GM21723 (cell line): ENCODE measurements around the gene NNAT.
A peak's percentile ranks its signal among the peaks of the same experiment; 100 is the strongest.

ENCODE experiments used
- ATAC-seq: cut with Tn5 transposase; IDR thresholded peaks from one replicate; pipeline ENCODE4 v1.9.1; 2021; ENCODE audit warnings: mild to moderate bottlenecking, moderate library complexity; ENCODE audit not compliant: unreplicated experiment

NNAT gene

DNA sequence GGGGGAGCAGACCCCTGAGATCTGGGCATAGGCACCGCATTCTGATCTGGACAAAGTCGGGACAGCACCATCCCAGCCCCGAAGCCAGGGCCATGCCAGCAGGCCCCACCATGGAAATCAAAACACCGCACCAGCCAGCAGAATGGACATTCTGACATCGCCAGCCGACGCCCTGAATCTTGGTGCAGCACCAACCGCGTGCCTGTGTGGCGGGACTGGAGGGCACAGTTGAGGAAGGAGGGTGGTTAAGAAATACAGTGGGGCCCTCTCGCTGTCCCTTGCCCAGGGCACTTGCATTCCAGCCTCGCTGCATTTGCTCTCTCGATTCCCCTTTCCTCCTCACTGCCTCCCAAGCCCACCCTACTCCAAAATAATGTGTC lies 2.0 kb downstream of the NNAT start:
- no peak for ATAC-seq

DNA sequence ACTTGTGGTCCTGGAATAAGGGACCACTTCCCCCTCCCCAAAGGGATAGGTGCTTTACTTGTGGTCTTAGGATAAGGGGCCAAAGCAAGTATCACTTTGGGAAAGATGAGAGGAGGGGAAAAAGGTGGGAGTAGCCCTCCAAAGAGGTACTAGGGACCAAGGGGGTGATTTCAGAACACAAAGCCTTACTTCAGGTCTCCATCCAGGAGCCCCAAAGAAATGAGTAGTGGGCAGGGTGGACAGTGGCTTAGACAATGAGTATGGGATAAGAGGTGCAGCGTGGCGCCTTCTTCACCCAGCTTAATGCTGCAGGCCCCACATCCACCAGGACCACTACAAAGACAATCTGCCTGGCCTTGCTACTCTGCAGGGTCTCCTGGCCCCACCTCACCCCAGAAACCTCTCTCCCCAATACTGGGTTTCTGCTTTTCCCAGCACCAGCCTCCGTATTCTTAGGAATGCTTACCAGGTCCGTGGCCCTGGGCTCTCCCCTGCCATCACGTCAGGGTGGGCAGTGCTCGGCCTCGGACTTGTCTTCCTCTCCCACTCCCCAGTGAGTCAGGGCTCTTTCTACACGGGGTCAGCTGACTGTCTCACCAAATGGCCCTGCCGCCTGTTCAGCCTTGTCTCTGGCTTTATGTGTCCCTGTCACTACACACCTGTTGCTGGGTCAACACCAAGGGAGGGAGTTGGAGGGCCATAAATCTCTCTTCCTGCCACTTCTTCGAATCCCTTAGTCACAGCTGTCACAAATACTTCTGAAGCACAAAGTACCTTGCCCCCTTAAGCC lies 3.1 kb downstream of the NNAT start:
- no peak for ATAC-seq

DNA sequence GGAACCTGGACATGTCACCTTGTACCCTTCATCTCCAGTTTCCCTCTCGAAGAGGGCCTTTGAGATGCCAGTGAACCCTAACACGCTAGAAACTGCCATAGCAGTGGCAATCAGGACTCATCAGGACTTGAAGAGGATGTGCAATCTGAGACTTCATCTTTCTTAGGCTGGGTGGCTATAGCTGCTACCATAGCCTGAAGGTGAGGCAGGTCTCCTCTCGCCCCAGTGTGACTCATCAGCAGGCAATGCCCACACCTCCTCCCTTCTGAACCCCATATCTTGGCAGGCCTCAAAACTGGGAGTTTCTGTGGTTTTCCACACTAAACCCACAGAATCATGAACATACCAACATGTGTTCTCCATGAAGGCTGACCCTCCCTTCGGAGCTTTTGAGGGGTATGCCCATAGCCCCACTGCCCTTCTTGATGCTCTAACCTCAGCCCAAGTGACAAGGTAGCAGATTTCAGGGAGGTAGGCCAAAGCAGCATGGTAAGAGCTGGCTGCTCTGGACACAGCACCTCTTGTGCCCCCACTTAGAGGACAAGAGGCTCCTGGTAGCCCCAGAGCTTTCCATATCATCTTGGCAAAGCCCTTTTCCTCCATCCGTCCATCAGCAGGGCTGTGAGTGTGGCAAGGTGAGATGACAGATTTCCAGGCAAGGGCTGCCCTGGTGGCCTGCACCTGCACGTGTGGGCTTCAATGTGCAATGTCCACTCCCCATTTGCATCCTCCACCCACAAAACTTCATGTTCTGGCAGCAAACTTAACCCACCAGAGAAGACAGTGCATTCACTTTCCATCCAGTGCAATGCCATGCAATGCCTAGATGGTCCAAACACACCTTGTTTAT lies 4.0 kb downstream of the NNAT start:
- no peak for ATAC-seq

DNA sequence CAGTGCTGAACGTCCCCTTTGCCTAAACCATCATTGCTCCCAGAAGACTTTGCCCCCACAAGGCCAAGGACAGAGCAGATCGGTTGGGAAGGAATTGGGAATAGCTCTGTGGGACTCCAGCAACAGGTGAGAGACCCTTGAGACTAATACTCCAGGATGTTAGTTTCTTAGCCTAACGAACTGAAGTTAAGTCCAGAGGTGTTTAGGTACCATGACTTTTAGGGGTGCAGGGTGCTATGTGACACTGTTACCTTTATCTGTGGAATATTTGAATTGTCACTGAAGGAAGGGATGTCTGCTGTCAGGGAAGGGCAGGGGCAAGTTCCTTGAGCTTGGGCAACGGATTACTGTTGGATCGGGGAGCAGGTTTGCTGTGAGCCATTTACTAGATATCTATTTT lies 4.8 kb downstream of the NNAT start:
- no peak for ATAC-seq

DNA sequence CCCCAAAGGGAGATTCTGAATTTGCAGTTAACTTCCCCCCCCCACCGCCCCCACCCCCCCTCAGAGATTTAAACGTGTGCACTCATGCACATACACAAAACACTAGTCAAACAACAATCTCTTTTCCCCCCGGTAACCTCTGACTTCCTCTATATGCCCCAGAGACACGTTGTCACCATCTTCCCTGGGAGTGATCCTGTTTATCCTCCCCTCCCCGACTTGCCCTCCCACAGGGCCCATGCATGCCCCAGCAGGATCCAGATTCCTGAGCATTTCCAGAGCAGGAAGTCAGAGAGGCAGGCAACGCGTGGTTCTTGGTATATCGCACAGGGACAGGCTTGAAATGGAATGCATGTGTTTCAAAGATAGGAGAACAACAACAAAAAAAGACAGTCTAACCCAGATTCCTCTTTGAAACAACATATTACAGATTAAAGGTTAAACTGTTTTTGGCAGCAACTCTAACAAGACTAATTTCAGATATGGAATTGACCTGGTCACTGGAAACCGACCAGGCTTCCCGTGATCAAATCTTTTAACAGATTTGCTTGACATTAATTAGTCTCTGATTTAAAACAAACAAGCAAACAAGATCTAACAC lies 5.3 kb downstream of the NNAT start:
- ATAC-seq = no peak

DNA sequence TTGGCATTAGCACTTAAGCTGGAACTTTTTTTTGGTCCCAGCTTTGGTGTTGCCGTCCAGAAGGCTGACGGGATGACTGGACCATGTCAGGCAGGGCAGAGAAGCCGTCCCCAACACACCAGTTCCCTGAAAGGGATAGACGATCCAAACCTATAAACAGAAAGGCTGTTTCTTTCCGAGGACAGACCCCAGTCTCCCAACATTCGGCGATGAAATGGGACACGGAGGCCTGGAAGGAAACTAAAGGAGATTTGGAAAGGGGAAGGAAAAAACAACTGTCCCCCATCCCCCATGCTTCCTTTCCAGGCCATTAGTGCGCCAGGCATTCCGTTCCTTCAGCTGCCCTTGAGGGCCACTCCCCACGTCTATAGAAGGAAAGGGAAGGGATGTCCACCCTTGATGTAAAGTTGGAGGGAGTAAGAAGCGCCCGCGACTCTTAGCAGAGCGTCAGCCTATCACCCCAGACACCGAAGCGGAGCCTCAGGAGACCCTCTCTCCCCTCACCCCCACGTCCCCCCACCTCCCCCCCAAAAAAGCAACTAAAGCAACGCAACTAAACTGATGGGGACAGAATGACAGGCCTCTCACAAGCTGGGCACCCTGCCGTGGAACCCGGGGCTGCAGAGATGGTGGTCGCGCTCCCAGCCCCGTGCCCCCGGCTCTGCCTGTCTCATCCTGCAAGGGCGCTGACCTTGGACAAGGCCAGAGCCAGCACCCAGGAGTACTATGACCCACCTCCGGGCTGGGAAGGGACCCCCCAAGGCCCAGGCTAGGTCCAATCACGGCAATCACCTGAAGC lies 6.0 kb downstream of the NNAT start:
- no peak for ATAC-seq

DNA sequence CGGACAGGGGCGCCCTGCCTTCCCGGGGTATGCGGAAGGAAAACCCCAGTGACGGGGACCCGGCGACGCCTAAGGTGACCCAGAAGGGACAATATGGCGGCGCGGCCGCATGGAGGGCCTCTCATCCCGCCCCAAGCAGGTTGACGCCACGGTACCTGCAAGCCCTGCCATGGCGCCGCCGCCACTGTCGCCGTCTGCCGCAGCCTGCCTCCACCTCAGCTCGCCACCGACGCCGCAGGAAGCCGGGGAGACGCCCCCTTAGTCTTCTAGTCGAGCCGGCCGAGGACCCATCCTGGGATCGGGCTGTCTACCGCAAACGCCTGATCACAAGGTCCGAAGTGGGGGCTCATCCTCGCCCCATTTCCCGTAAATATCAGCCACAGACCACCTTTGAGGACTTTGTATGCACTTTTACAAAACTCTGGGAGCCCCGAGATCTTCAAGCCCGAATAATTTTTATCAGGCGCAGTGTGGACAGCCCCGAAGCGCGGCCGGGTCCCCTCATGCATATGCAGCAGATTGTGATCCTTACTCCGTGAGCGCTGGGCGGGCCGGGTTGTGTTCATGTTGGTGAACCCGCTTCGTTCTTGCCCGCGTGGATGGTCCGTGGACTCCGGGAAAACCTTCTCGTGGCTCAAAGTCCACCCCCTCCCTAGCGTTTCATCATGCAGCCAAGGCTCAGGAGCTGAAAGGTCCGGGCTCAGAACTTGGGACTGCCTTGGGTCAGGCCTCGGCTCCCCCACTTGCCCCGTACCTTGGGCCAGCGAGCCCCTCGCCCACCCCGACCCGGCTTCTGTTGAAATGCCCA lies 6.8 kb downstream of the NNAT start, which contains the start of gene BLCAP:
Gene BLCAP (minus strand): TSS at position 239 of the 808 bp plus-strand sequence. CDS start 8,702 bp downstream, outside the sequence.
- ATAC-seq = peak; percentile 79

DNA sequence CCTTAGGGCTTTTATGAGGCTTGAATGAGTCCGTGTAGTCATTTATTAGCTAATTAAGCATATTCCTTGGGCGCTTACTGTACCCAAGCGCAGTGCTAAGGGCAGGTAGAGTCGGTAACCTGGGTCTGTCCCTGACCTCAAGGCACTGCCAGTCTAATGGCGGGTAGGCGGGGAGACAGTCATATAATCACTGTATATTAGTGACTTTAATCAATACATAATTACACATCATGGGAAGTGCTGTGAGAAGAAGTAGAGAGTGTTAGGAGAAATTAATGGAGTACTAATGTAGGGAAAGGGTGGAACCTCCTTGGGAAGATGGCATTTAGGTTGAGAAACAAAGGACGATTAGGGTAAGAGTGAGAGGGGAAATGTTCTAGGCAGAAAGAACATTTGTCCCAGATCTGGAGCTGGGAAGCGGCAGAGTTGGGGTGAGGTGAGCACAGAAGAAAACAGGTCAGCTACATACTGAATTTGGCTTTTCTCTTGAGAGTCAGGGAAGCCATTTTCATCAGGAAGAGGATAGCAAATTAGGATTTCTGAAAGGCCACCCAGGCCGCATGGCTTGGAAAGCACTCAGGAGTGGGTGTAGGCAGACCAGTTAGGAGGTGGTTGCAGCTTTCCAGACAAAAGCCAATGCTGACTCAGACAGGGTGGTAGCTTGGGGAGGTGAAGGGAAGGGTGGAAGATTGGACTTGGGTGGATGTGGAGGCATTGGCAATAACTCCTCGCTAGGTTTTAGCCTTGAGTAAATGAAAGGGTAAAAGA lies 7.6 kb downstream of the NNAT start:
- ATAC-seq = peak; percentile 20

DNA sequence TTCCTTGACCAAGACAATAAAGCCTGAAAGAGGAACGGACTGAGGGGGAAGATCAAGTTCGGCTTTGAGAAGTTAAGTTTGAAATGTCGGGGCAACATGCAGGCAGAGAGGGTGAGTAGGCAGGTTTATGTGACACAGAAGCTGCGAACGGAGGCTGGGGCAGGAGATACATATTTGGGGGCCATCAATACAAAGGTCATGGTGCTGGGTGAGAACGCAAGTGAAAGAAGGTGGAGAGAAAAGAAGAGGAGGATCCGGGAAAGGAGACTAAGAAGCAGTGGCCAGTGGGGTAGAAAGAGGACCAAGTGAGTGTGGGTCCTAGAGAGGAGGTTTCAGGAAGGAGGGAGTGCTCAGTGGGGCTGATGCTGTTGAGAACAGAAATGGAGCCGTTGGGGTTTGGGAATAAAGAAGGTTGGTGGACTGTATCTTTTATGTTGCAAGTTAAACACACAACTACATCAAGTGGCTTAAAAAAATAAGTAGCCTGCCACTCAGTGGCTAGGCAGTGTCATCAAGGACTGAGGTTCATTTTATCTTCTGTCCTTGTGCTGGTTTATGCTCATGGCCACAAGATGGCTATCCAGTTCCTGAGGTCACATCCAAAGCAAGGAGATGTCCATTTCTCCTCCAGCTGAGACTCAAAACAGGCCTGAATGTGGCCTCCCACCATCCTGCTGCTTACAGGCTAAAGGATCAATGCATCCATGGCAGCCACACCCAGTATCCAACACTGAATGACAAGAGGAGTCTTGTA lies 8.3 kb downstream of the NNAT start:
- ATAC-seq = no peak

DNA sequence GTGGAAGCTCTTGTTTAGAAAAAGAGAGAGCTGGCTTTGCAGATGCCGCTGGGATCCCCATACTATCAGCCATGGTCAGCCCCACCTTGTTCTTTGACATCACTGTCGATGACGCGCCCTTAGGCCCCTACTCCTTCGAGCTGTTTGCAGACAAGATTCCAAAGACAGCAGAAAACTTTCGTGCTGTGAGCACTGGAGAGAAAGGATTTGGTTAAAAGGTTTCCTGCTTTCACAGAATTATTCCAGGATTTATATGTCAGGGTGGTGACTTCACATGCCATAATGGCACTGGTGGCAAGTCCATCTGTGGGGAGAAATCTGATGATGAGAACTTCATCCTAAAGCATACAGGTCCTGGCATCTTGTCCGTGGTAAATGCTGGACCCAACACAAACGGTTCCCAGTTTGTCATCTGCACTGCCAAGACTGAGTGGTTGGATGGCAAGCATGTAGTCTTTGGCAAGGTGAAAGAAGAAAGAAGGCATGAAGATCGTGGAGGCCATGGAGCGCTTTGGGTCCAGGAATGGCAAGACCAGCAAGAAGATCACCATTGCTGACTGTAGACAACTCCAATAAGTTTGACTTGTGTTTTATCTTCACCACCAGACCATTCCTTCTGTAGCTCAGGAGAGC lies 9.0 kb downstream of the NNAT start:
- ATAC-seq = no peak

DNA sequence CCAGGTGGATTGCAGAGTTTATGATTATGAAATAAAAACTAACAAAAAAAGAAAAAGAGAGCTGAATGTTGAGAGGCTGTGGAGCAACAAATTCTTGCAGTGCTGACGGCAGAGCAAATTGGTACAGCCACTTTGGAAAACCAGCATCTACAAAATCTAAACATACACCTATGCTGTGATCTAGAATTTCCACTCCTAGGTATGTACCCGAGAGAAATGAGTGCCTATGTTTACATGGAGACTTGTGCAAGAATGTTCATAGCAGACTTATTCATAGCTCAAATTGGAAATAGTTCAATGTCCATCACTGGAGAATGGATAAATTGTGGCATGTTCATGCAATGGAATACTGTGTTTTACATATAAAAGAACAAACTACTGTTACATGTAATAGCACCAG lies 9.6 kb downstream of the NNAT start:
- no peak for ATAC-seq

DNA sequence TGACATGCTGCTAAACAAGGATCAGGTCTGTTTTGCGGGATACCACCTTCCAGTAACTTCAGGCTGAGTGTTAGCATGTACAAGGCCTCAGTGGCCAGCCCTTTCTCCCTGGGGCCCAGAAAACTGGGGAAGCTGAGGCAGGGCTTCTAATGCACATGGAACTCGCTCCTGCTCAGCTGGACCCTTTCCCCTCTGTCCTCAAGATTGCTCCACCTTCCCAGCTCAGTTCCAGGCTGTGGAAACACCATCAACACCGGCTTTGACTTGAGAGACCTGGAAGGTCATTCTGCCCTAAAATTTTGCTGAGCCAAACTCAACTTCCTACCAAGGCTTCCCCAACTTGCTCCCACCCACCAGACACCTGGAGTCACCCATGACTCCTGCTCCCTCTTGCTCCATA lies 10.8 kb downstream of the NNAT start:
- ATAC-seq = no peak

DNA sequence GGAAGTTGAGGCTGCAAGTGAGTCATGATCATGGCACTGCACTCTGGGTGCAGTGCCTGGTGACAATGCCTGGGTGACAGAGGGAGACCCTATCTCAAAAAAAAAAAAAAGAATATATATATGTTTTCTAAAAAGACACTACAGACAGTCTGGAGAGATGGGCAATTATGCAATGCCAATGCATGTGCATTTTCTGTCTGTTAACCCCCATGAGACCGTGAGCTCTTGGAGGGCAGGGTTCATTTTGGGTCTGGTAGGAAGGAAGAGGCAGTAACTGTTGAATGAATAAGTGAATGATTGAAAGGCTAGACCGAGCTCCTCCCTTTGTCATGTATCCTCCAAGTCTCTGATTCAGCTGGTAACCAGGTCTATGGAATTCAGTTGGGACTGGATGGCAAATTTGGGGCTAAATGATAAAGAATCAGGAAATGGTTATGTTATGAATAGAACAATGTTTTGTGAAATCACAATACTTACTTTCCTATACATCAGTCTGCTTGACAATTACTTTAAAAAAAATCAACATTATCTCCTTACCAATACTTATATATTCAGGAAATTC lies 12.2 kb downstream of the NNAT start:
- ATAC-seq = no peak

DNA sequence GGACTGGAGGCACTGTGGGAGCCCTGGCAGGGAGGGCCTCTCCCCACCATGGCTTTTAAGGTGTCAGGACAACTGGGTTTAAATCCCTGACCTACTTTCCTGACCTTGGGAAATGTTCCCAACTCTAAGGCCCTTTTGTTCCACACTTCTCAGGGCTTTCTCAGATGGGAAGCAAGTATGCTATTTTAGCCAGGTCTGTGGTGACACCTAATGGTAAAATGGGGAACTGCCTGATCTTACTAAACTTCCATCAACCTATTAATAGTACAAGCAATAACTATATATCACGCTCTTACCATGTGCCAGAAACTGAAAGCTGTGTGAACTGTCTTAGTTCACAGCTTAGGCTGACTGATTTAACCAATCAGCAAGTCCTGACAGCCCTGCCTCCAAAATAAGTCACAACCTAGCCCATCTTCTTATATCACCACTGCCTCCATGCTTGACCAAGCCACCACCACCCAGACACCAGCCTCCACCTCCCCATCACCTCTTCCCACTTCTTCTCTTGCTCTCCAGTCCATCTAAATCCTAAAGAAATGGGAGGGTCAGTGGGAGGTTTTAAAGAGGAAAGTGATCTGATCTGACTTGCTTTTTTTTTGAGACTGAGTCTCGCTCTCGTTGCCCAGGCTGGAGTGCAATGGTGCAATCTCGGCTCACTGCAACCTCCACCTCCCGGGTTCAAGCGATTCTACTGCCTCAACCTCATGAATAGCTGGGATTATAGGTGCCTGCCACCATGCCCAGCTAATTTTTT lies 13.5 kb downstream of the NNAT start:
- peak; percentile 66 for ATAC-seq

DNA sequence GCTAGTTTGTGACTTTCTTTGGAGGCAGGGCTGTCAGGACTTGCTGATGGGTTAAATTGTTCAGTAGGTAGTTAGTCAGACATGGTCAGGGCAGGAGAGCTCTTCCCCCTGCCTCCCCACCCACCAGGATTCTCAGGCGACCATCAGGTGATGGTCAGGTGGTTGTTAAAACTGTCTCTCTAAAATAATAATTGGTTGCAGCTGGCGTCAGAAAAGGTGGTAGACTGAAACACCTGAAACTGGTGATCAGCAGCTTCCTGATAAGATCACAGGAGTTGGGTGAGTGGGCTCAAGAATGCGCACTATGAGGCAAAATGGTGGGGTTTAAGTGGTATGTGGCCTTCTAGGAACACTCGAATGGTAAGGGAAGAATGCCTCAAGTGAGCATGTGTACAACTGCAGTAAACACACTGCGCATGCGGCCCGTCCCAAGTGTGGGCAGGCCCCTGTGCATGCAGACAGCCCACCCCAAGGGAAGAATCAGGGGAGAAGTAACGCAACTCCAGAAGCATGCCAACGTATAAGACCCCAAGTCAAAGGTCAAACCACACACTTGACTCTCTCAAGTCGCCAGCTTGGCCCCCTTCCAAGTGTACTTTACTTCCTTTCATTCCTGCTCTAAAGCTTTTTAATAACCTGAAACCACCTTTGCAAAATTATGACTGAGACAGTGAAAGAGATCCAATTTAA lies 14.5 kb downstream of the NNAT start:
- no peak for ATAC-seq

DNA sequence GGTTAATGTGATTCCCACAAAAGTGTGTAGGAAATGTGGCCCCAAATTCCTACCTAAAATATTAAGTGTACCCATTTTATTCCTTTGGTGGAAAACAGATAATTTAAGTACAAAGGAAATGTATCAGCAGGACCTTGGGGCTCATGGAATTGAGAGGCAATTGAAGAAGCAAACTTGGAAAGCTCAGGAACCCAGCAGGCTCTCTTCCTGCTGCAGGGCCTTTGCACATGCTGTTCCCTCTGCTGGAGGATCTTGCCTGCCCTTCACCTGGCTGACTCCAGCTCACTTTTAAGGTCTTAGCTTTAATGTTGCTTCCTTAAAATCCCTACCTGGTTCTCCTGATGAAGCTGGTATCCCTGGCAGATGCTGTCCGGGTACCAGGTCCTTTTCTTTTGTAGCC lies 16.5 kb downstream of the NNAT start:
- no peak for ATAC-seq

DNA sequence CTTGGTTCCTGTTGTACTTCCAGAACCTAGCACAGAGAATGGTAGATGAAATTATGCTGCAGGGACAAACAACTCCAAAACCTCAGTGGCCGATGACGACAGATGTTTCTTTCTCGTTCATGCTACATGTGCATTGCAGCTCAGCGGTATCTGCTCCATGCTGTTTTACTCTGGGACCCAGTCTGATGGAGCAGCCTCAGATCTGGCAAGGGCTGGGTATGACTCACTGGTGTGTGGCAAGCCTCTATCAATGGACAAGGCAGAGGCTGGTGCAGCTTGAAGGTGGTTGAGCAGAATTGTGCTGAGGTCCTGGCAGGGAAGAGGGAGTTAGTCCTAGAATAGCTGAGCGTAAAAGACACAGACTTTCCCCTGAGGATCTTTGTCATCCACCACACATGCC lies 17.0 kb downstream of the NNAT start:
- ATAC-seq = no peak
